Kidney (tissue), 14 donors: Measurements from ENCODE around the gene SPAG6. TPM values are rescaled to one million over a fixed set of nuclear protein-coding genes. Genes with fewer than 3 reads are reported as not detected.
A peak's percentile ranks its signal among the peaks of the same experiment; 100 is the strongest.

Experiments
- DNase-seq, 5 donors: peaks; one replicate each; pipeline ENCODE4 v3.0.0-alpha.2; 2013 to 2020
- FAIRE-seq: peaks from 2 replicates; lab custom pipeline; 2012; peaks lifted over from hg19 to GRCh38; lab: Jason Lieb, UNC
- H3K27ac ChIP-seq, 2 donors: one replicate each; pipeline ENCODE4 v1.7.0; 2013; ENCODE audit warnings: low read depth in 2 of 2, low read length in 2 of 2, inconsistent platforms in 1 of 2
- H3K27me3 ChIP-seq: one replicate; pipeline ENCODE4 v1.7.1; 2013; ENCODE audit warnings: low read length, inconsistent platforms; ENCODE audit not compliant: control insufficient read depth, insufficient read depth
- H3K36me3 ChIP-seq, 3 donors: one replicate each; pipeline versions ENCODE4 v1.7.0 to v1.7.1; 2013; ENCODE audit warnings: low read length in 3 of 3, control low read depth in 1 of 3, inconsistent platforms in 1 of 3; ENCODE audit not compliant: insufficient read depth in 3 of 3, control insufficient read depth in 2 of 3
- H3K4me1 ChIP-seq, 3 donors: one replicate each; pipeline versions ENCODE4 v1.7.0 to v1.7.1; 2013; ENCODE audit warnings: low read length in 3 of 3, inconsistent platforms in 1 of 3, low read depth in 1 of 3; ENCODE audit not compliant: control insufficient read depth in 2 of 3, insufficient read depth in 2 of 3
- H3K4me3 ChIP-seq, 3 donors: one replicate each; pipeline versions ENCODE4 v1.7.0 to v1.8.1; 2013; ENCODE audit warnings: low read length in 3 of 3, control low read depth in 1 of 3, inconsistent platforms in 1 of 3
- H3K9ac ChIP-seq, 3 donors: one replicate each; pipeline versions ENCODE4 v1.7.0 to v1.7.1; 2013; ENCODE audit warnings: low read length in 3 of 3, control low read depth in 1 of 3, inconsistent platforms in 1 of 3
- H3K9me3 ChIP-seq, 3 donors: one replicate each; pipeline versions ENCODE4 v1.7.0 to v1.7.1; 2013; ENCODE audit warnings: low read length in 3 of 3, control low read depth in 1 of 3, inconsistent platforms in 1 of 3; ENCODE audit not compliant: control insufficient read depth in 2 of 3, insufficient read depth in 1 of 3
- intact Hi-C: fragments of 100-400 bp; cut with DNase I; formaldehyde crosslinking; loops from one replicate; pipeline ENCODE4 v1.11.1; 2022
- polyA plus RNA-seq: library from polyadenylated mRNA; stranded (reverse); fragments of 350-450 nt; fragmentation: Illumina TruSeq; extraction: RNeasy Lipid Tissue Mini Kit (QIAGEN cat#74804); gene quantifications from one replicate; pipeline ENCODE4 v1.2.3, GENCODE V29; 2014; ENCODE audit warnings: low read depth, low replicate concordance; ENCODE audit not compliant: insufficient read depth
- total RNA-seq: library from RNA; stranded (reverse); fragmentation: NEBNext Ultra II Directional; extraction: Animal tissue kit (Norgen Biotek cat#: 25700); gene quantifications from one replicate; pipeline ENCODE4 v1.2.1, GENCODE V29; 2021
- TF ChIP-seq, protein P1 (sequence below): IDR thresholded peaks from 3 replicates; pipeline ENCODE4 v1.5.1; 2012; ENCODE audit warnings: mild to moderate bottlenecking, moderate library complexity, borderline replicate concordance; ENCODE audit not compliant: insufficient read depth; ENCODE audit errors: extremely low read depth
- donor health status: control.
- donor health status: control.
- donor health status: control.
- donor health status: control.
- donor health status: control.
- donor health status: DM: yes; HTN: yes; CAD: no.
- donor health status: Normal renal cell carcinoma (clear cell type).

Gene SPAG6
- total and polyA plus RNA-seq, 2 donors from 2014 or later, result 0.30 to 8.4 TPM

DNA sequence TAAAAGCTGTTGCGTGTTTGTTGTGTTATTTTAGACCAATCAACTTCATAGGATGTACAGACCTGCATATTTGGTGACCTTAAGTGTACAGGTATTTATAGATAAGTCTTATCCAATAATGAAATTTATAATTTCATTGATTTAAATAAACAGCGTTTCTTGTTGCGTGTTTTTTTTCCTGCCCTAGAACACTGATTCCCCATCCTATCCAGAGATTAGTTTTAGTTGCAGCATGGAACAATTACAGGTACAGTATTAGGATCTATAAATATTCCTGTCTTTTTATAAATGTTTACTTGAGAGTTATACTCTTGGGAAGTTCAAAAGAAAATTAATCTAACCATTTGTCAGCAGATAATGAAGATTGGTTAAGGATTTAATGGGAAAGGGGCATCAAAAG lies 26.5 kb upstream of the SPAG6 start:
- no peak for FAIRE-seq
- H3K9me3 ChIP-seq, result no peaks in the 10 kb centered on the region
- H3K27ac ChIP-seq, result no peak overlapping the region
- H3K4me3 ChIP-seq, result no peak overlapping the region
- DNase-seq, result peak in 1 of 5 donors; percentile 5
- H3K4me1 ChIP-seq, result peaks cover 2 to 12% (median 10%) of the 10 kb centered on the region in 3 donors
- peaks cover 7% of the 10 kb centered on the region for H3K27me3 ChIP-seq
- intact Hi-C loops, result no loop called here
- no peaks in the 10 kb centered on the region for H3K36me3 ChIP-seq
- H3K9ac ChIP-seq, result no peak overlapping the region
- TF ChIP-seq, protein P1, sequence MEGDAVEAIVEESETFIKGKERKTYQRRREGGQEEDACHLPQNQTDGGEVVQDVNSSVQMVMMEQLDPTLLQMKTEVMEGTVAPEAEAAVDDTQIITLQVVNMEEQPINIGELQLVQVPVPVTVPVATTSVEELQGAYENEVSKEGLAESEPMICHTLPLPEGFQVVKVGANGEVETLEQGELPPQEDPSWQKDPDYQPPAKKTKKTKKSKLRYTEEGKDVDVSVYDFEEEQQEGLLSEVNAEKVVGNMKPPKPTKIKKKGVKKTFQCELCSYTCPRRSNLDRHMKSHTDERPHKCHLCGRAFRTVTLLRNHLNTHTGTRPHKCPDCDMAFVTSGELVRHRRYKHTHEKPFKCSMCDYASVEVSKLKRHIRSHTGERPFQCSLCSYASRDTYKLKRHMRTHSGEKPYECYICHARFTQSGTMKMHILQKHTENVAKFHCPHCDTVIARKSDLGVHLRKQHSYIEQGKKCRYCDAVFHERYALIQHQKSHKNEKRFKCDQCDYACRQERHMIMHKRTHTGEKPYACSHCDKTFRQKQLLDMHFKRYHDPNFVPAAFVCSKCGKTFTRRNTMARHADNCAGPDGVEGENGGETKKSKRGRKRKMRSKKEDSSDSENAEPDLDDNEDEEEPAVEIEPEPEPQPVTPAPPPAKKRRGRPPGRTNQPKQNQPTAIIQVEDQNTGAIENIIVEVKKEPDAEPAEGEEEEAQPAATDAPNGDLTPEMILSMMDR, result no peak

DNA sequence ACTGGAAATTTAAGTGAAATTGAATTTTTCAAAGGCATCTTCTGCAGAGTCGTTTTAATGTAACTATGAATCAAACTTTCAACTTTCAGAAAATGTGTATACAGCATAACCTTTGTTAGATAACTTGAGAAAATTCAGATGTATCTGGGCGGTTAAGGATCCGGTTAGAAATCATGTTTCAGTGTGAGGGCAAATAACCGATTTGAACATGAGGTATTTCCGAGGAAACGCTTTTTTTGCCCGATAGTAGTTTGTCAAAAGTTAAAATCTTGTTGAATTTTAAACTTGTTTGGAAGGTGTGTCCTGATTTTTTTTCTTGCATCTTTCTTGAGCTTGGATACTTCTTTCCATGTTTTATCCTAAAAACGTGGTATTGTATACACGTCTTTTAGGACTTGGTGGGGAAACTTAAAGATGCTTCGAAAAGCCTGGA lies 25.7 kb upstream of the SPAG6 start:
- no peak overlapping the region for H3K27ac ChIP-seq

DNA sequence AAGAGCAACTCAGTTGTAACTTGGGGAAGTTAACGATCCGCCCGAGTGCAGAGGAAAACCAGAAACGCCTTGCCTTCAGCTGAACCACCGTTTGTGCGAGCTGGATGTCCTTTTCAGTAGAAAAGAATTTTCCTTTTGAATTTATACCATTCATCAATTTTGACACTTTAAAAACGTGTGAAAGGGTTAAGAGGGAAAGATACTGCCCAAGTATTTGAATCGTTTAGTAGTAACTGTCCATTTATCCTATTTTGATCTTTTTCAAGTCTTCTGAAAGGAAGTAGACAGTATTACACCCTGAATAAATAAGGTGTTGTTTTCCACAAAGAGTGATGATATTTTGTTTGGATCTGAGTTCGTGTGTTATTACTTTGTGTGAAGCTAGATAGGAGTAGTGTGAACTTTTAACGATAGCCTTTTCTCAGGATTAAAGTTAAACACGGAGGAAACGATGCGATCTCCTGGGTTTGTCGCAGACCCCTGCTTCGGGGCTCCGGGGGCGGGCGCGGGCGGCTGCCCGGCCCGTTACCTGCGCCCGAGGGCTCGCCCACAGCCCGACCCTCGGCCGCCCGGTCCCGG lies 25.2 kb upstream of the SPAG6 start:
- no peak for FAIRE-seq
- H3K9ac ChIP-seq, result peak overlapping the region; percentile 38 to 82 (median 55)
- intact Hi-C loops, result no loop called here
- peaks cover 7% of the 10 kb centered on the region for H3K27me3 ChIP-seq
- peaks cover 2 to 15% (median 10%) of the 10 kb centered on the region in 3 donors for H3K4me1 ChIP-seq
- peak in 4 of 5 donors; percentile 23 to 65 (median 41) for DNase-seq
- no peaks in the 10 kb centered on the region for H3K36me3 ChIP-seq
- peak overlapping the region; percentile 45 to 76 for H3K27ac ChIP-seq
- peak overlapping the region; percentile 65 to 75 (median 67) for H3K4me3 ChIP-seq
- TF ChIP-seq, protein P1, result no peak
- no peaks in the 10 kb centered on the region for H3K9me3 ChIP-seq

More for the DNA sequence above, 25.7 kb upstream of the SPAG6 start:
- Histone ChIP-seq H3K4me3 (peak overlapping the region in 1 of 3 donors; percentile 65), H3K4me1 (peaks cover 2 to 13% (median 10%) of the 10 kb centered on the region in 3 donors), H3K9ac (no peak overlapping the region), H3K9me3 (no peaks in the 10 kb centered on the region), H3K27me3 (peaks cover 7% of the 10 kb centered on the region), H3K36me3 (no peaks in the 10 kb centered on the region)
- DNase-seq (no peak), FAIRE-seq (no peak)
- intact Hi-C loops, result no loop called here
- TF ChIP-seq, protein P1, result no peak
